OCI-LY1 (cell line): ENCODE measurements around the gene GNAL.

ENCODE experiments used
- H2AFZ ChIP-seq: fragments of 200-600 bp; sonication (generic), shearing (Covaris generic); 2 replicates; pipeline ENCODE4 v1.6.0; 2014; ENCODE audit warnings: antibody characterized with exemption, mild to moderate bottlenecking, low read length
- H3F3A ChIP-seq: fragments of 200-600 bp; sonication (generic), shearing (Covaris generic); 2 replicates; pipeline ENCODE4 v1.6.0; 2014; ENCODE audit warnings: mild to moderate bottlenecking, antibody characterized with exemption, low read length, moderate library complexity; ENCODE audit not compliant: insufficient read depth
- H3K27ac ChIP-seq: fragments of 200-600 bp; sonication (generic); 2 replicates; pipeline ENCODE4 v1.5.1; 2014; ENCODE audit warnings: low read length, mixed run types, mild to moderate bottlenecking, low read depth; ENCODE audit not compliant: poor library complexity, severe bottlenecking
- H3K27me3 ChIP-seq: fragments of 200-600 bp; sonication (generic); 2 replicates; pipeline ENCODE4 v1.6.0; 2014; ENCODE audit warnings: antibody characterized with exemption, mild to moderate bottlenecking, low read length, moderate library complexity; ENCODE audit not compliant: insufficient read depth
- H3K36me3 ChIP-seq: fragments of 200-600 bp; sonication (generic); 2 replicates; pipeline ENCODE4 v1.6.1; 2014; ENCODE audit warnings: mild to moderate bottlenecking, antibody characterized with exemption, low read length, moderate library complexity, mixed read lengths; ENCODE audit not compliant: insufficient read depth
- H3K4me1 ChIP-seq: fragments of 200-600 bp; sonication (generic); 2 replicates; pipeline ENCODE4 v1.5.1; 2014; ENCODE audit warnings: mild to moderate bottlenecking, low read length, moderate library complexity; ENCODE audit not compliant: insufficient read depth, severe bottlenecking
- H3K4me2 ChIP-seq: fragments of 200-600 bp; sonication (generic), shearing (Covaris generic); 2 replicates; pipeline ENCODE4 v1.6.1; 2014; ENCODE audit warnings: low read length
- H3K4me3 ChIP-seq: fragments of 200-600 bp; sonication (generic); 2 replicates; pipeline ENCODE4 v1.5.1; 2014; ENCODE audit warnings: low read length, low read depth, mild to moderate bottlenecking, mixed read lengths; ENCODE audit not compliant: poor library complexity, severe bottlenecking
- H3K79me2 ChIP-seq: fragments of 200-600 bp; shearing (Covaris generic); 2 replicates; pipeline ENCODE4 v1.6.1; 2016; ENCODE audit warnings: mixed run types, low read length, mixed read lengths; ENCODE audit not compliant: insufficient read depth
- H3K9ac ChIP-seq: fragments of 200-600 bp; sonication (generic), shearing (Covaris generic); 2 replicates; pipeline ENCODE4 v1.6.1; 2014; ENCODE audit warnings: mild to moderate bottlenecking, low read length, mixed read lengths
- H3K9me2 ChIP-seq: fragments of 200-600 bp; sonication (generic), shearing (Covaris generic); 2 replicates; pipeline ENCODE4 v1.6.1; 2014; ENCODE audit warnings: low read depth, mild to moderate bottlenecking, low read length, mixed read lengths
- H3K9me3 ChIP-seq: fragments of 200-600 bp; shearing (Covaris generic); 2 replicates; pipeline ENCODE4 v1.6.1; 2014; ENCODE audit warnings: low read length, mixed read lengths
- H4K20me1 ChIP-seq: fragments of 200-600 bp; sonication (generic), shearing (Covaris generic); 2 replicates; pipeline ENCODE4 v1.6.0; 2016; ENCODE audit warnings: mild to moderate bottlenecking, low read length; ENCODE audit not compliant: insufficient read depth
- CTCF ChIP-seq: fragments of 200-600 bp; sonication (generic), shearing (Covaris generic); IDR thresholded peaks from 2 replicates; pipeline ENCODE4 v1.5.1; 2017; ENCODE audit warnings: mild to moderate bottlenecking, antibody characterized with exemption, low read length, moderate library complexity, mixed read lengths
- EZH2 ChIP-seq: fragments of 200-600 bp; sonication (generic), shearing (Covaris generic); IDR thresholded peaks from 2 replicates; pipeline ENCODE4 v1.8.0; 2017; ENCODE audit warnings: borderline replicate concordance, mixed run types, mild to moderate bottlenecking, antibody characterized with exemption, low read length, moderate library complexity, mixed read lengths

The GNAL gene

GRCh38 chr18:11655606-11655932, 33.5 kb upstream of the GNAL start:
- Histone ChIP-seq H3K4me1 (no peaks in the 10 kb centered on the region), H3K27ac (no peak overlapping the region), H3K79me2 (no peaks in the 10 kb centered on the region), H3K4me2 (no peak overlapping the region), H3K4me3 (no peak overlapping the region), H4K20me1 (no peaks in the 10 kb centered on the region), H3F3A (no peaks in the 10 kb centered on the region), H3K9me2 (no peaks in the 10 kb centered on the region), H3K36me3 (no peaks in the 10 kb centered on the region), H3K27me3 (peaks cover 9% of the 10 kb centered on the region), H3K9ac (no peak overlapping the region), H3K9me3 (no peaks in the 10 kb centered on the region), H2AFZ (no peak overlapping the region)
- TF ChIP-seq EZH2 = no peak
- peak; percentile 3; the same call in 1 of the 2 replicates for TF ChIP-seq CTCF

DNA sequence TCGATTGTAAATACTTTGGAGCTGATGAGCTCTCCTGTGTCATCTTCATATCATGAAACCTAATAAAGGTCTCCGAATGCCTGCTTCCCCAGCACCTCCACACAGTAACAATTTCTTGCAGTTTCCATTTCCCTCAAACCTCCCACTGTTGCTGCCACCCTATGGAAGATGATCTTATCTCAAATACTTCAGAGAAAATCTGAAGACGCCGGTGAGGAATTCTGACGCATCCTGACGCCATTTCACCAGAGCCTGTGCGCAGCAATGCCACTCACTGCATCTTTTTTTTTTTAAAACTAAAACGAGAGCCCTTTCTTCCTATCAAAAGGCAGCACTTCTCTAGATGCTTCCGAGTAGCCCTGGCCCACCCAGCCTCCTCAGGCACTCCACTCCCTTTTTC, 31.9 kb upstream of the GNAL start:
- Histone ChIP-seq H3K4me2 (no peak overlapping the region), H4K20me1 (no peaks in the 10 kb centered on the region), H3K9me2 (no peaks in the 10 kb centered on the region), H3K9me3 (no peaks in the 10 kb centered on the region), H3K27ac (no peak overlapping the region), H2AFZ (no peak overlapping the region), H3K36me3 (no peaks in the 10 kb centered on the region), H3K79me2 (no peaks in the 10 kb centered on the region), H3K4me1 (no peaks in the 10 kb centered on the region), H3K4me3 (no peak overlapping the region), H3K27me3 (peaks cover 9% of the 10 kb centered on the region), H3K9ac (no peak overlapping the region), H3F3A (no peaks in the 10 kb centered on the region)
- TF ChIP-seq EZH2 (no peak), CTCF (no peak)

GRCh38 chr18:11657554-11657953, 31.5 kb upstream of the GNAL start:
- no peak overlapping the region for H3K27ac ChIP-seq
- TF ChIP-seq EZH2 (no peak), CTCF (no peak)
- H3K9me3 ChIP-seq = no peaks in the 10 kb centered on the region
- no peak overlapping the region for H3K4me2 ChIP-seq
- no peaks in the 10 kb centered on the region for H3F3A ChIP-seq
- H2AFZ ChIP-seq = no peak overlapping the region
- peaks cover 9% of the 10 kb centered on the region for H3K27me3 ChIP-seq
- H3K9ac ChIP-seq = no peak overlapping the region
- H3K4me1 ChIP-seq = no peaks in the 10 kb centered on the region
- no peaks in the 10 kb centered on the region for H4K20me1 ChIP-seq
- H3K4me3 ChIP-seq = no peak overlapping the region
- H3K79me2 ChIP-seq = no peaks in the 10 kb centered on the region
- no peaks in the 10 kb centered on the region for H3K9me2 ChIP-seq
- H3K36me3 ChIP-seq = no peaks in the 10 kb centered on the region
